Measurements from ENCODE around the gene CREB5.

Gene CREB5

DNA sequence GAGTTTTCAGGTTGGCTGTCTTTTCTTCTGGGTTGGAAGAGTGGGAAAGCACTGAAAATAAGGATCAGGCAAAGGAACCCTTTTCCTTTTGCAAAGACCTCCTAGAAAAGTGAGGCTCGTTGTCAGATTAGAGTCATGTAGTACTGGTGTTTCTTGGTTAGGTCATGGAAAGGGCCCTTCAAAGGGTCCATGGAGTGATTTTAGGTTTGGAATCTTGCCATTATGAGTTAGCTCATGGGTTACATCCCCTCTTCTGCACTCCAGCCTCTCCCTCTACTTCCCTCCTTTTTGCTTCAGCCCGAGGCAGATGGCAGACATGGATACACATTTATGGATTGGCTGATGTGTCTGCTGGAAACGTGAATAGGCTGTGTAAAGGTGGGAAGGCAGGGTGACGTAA is 47.0 kb downstream of the CREB5 start:
- Histone ChIP-seq H3K9ac (ENCODE audit: low read length in 2 of 2) (no peak overlapping the region), H3K36me3 (ENCODE audit: control insufficient read depth in 2 of 2, insufficient read depth in 2 of 2, low read length in 2 of 2) (no peaks in the 10 kb centered on the region), H3K4me1 (ENCODE audit: control insufficient read depth, insufficient read depth, low read length) (no peaks in the 10 kb centered on the region), H3K4me3 (ENCODE audit: low read length in 2 of 2) (no peak overlapping the region), H3K27ac (ENCODE audit: low read length) (no peak overlapping the region), H3K9me3 (ENCODE audit: control insufficient read depth in 2 of 2, low read length in 2 of 2) (no peaks in the 10 kb centered on the region), H3K27me3 (ENCODE audit: control insufficient read depth in 1 of 2, insufficient read depth in 2 of 2, low read length in 2 of 2) (no peaks in the 10 kb centered on the region)

GRCh38 chr7:28465697-28466096 is 53.4 kb downstream of the CREB5 start:
- H3K9me3 ChIP-seq (ENCODE audit: control insufficient read depth in 2 of 2, low read length in 2 of 2) = no peaks in the 10 kb centered on the region
- H3K4me3 ChIP-seq (ENCODE audit: low read length in 2 of 2) = no peak overlapping the region
- no peaks in the 10 kb centered on the region for H3K27me3 ChIP-seq (ENCODE audit: control insufficient read depth in 1 of 2, insufficient read depth in 2 of 2, low read length in 2 of 2)
- H3K4me1 ChIP-seq (ENCODE audit: control insufficient read depth, insufficient read depth, low read length) = no peaks in the 10 kb centered on the region
- no peaks in the 10 kb centered on the region for H3K36me3 ChIP-seq (ENCODE audit: control insufficient read depth in 2 of 2, insufficient read depth in 2 of 2, low read length in 2 of 2)
- no peak overlapping the region for H3K27ac ChIP-seq (ENCODE audit: low read length)
- H3K9ac ChIP-seq (ENCODE audit: low read length in 2 of 2) = no peak overlapping the region

- Histone ChIP-seq H3K27me3 (ENCODE audit: control insufficient read depth in 1 of 2, insufficient read depth in 2 of 2, low read length in 2 of 2) (no peaks in the 10 kb centered on the region), H3K9ac (ENCODE audit: low read length in 2 of 2) (no peak overlapping the region), H3K36me3 (ENCODE audit: control insufficient read depth in 2 of 2, insufficient read depth in 2 of 2, low read length in 2 of 2) (no peaks in the 10 kb centered on the region), H3K9me3 (ENCODE audit: control insufficient read depth in 2 of 2, low read length in 2 of 2) (no peaks in the 10 kb centered on the region), H3K4me3 (ENCODE audit: low read length in 2 of 2) (no peak overlapping the region), H3K4me1 (ENCODE audit: control insufficient read depth, insufficient read depth, low read length) (no peaks in the 10 kb centered on the region), H3K27ac (ENCODE audit: low read length) (no peak overlapping the region)
These were observed 54.0 kb downstream of the CREB5 start for GRCh38 chr7:28466341-28466740.

- no peak overlapping the region for H3K27ac ChIP-seq (ENCODE audit: low read length)
- H3K9me3 ChIP-seq (ENCODE audit: control insufficient read depth in 2 of 2, low read length in 2 of 2) = no peaks in the 10 kb centered on the region
- no peaks in the 10 kb centered on the region for H3K4me1 ChIP-seq (ENCODE audit: control insufficient read depth, insufficient read depth, low read length)
- H3K9ac ChIP-seq (ENCODE audit: low read length in 2 of 2) = no peak overlapping the region
- H3K36me3 ChIP-seq (ENCODE audit: control insufficient read depth in 2 of 2, insufficient read depth in 2 of 2, low read length in 2 of 2) = no peaks in the 10 kb centered on the region
- no peak overlapping the region for H3K4me3 ChIP-seq (ENCODE audit: low read length in 2 of 2)
- no peaks in the 10 kb centered on the region for H3K27me3 ChIP-seq (ENCODE audit: control insufficient read depth in 1 of 2, insufficient read depth in 2 of 2, low read length in 2 of 2)
These were observed 54.6 kb downstream of the CREB5 start for GRCh38 chr7:28466885-28467284.

- Histone ChIP-seq H3K9me3 (ENCODE audit: control insufficient read depth in 2 of 2, low read length in 2 of 2) (no peaks in the 10 kb centered on the region), H3K4me1 (ENCODE audit: control insufficient read depth, insufficient read depth, low read length) (peaks cover 4% of the 10 kb centered on the region), H3K4me3 (ENCODE audit: low read length in 2 of 2) (no peak overlapping the region), H3K27ac (ENCODE audit: low read length) (no peak overlapping the region), H3K9ac (ENCODE audit: low read length in 2 of 2) (no peak overlapping the region), H3K27me3 (ENCODE audit: control insufficient read depth in 1 of 2, insufficient read depth in 2 of 2, low read length in 2 of 2) (no peaks in the 10 kb centered on the region), H3K36me3 (ENCODE audit: control insufficient read depth in 2 of 2, insufficient read depth in 2 of 2, low read length in 2 of 2) (no peaks in the 10 kb centered on the region)
These were observed 57.2 kb downstream of the CREB5 start for GRCh38 chr7:28469562-28469961.

DNA sequence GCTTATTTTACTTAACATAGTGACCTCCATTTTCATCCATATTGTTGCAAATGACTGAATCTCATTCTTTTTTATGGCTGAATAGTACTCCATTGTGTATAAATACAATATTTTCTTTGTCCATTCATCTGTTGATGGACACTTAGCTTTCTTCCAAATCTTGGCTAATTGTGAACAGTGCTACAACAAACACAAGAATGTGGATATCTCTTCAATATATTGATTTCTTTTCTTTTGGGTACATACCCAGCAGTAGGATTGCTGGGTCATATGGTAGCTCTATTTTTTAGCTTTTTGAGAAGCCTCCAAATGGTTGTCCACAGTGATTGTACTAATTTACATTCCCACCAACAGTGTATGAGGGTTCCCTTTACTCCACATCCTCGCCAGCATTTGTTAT is 58.0 kb downstream of the CREB5 start:
- H3K9ac ChIP-seq (ENCODE audit: low read length in 2 of 2) = no peak overlapping the region
- H3K36me3 ChIP-seq (ENCODE audit: control insufficient read depth in 2 of 2, insufficient read depth in 2 of 2, low read length in 2 of 2) = no peaks in the 10 kb centered on the region
- H3K27ac ChIP-seq (ENCODE audit: low read length) = no peak overlapping the region
- no peaks in the 10 kb centered on the region for H3K27me3 ChIP-seq (ENCODE audit: control insufficient read depth in 1 of 2, insufficient read depth in 2 of 2, low read length in 2 of 2)
- peaks cover 4% of the 10 kb centered on the region for H3K4me1 ChIP-seq (ENCODE audit: control insufficient read depth, insufficient read depth, low read length)
- H3K9me3 ChIP-seq (ENCODE audit: control insufficient read depth in 2 of 2, low read length in 2 of 2) = no peaks in the 10 kb centered on the region
- no peak overlapping the region for H3K4me3 ChIP-seq (ENCODE audit: low read length in 2 of 2)

DNA sequence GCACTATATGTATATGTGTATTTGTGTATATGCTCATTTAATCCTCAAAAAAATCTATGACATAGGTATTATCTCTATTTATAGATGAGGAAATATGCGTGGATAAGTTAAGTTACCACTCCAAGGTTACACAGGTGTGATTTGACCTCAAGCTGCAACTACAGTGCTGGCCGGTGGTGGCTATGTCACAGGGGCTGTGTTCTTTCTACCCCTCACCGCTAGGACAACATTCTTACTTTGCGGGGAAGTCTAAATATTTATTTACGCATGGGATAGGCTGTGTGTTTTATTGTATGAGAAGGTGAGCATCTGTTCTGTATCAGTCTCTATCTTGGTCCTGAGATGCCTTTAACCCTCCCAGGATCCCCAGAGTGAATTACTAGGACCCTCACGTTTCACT is 60.0 kb downstream of the CREB5 start:
- Histone ChIP-seq H3K27ac (ENCODE audit: low read length) (no peak overlapping the region), H3K9me3 (ENCODE audit: control insufficient read depth in 2 of 2, low read length in 2 of 2) (no peaks in the 10 kb centered on the region), H3K4me3 (ENCODE audit: low read length in 2 of 2) (no peak overlapping the region), H3K9ac (ENCODE audit: low read length in 2 of 2) (no peak overlapping the region), H3K36me3 (ENCODE audit: control insufficient read depth in 2 of 2, insufficient read depth in 2 of 2, low read length in 2 of 2) (no peaks in the 10 kb centered on the region), H3K4me1 (ENCODE audit: control insufficient read depth, insufficient read depth, low read length) (peaks cover 4% of the 10 kb centered on the region), H3K27me3 (ENCODE audit: control insufficient read depth in 1 of 2, insufficient read depth in 2 of 2, low read length in 2 of 2) (no peaks in the 10 kb centered on the region)

GRCh38 chr7:28473571-28474281 is 61.4 kb downstream of the CREB5 start:
- Histone ChIP-seq H3K27ac (ENCODE audit: low read length) (peak overlapping the region; percentile 56), H3K9me3 (ENCODE audit: control insufficient read depth in 2 of 2, low read length in 2 of 2) (no peaks in the 10 kb centered on the region), H3K4me3 (ENCODE audit: low read length in 2 of 2) (peak overlapping the region in 1 of 2 donors; percentile 30), H3K36me3 (ENCODE audit: control insufficient read depth in 2 of 2, insufficient read depth in 2 of 2, low read length in 2 of 2) (no peaks in the 10 kb centered on the region), H3K4me1 (ENCODE audit: control insufficient read depth, insufficient read depth, low read length) (peaks cover 4% of the 10 kb centered on the region), H3K9ac (ENCODE audit: low read length in 2 of 2) (peak overlapping the region in 1 of 2 donors; percentile 30), H3K27me3 (ENCODE audit: control insufficient read depth in 1 of 2, insufficient read depth in 2 of 2, low read length in 2 of 2) (no peaks in the 10 kb centered on the region)

DNA sequence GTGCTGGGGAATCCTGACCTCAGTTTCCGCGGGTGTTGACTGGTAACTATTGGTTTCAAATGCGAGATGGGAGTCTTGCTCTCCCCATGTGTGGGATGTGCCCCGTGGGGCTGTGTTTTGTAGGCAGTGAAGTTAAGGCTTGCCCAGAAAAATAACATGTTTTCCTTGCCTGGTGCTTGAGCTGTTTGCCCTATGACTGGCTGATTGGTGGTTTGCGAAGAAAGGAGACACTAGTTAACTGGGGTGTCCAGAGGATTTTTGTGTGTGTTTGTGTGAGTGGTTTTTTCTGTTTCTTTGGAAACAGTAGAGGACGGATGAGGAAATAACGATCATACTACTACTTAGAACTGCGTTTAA is 61.9 kb downstream of the CREB5 start:
- peak overlapping the region in 1 of 2 donors; percentile 30 for H3K9ac ChIP-seq (ENCODE audit: low read length in 2 of 2)
- H3K9me3 ChIP-seq (ENCODE audit: control insufficient read depth in 2 of 2, low read length in 2 of 2) = no peaks in the 10 kb centered on the region
- H3K27me3 ChIP-seq (ENCODE audit: control insufficient read depth in 1 of 2, insufficient read depth in 2 of 2, low read length in 2 of 2) = no peaks in the 10 kb centered on the region
- H3K4me1 ChIP-seq (ENCODE audit: control insufficient read depth, insufficient read depth, low read length) = peaks cover 4% of the 10 kb centered on the region
- no peaks in the 10 kb centered on the region for H3K36me3 ChIP-seq (ENCODE audit: control insufficient read depth in 2 of 2, insufficient read depth in 2 of 2, low read length in 2 of 2)
- peak overlapping the region; percentile 56 for H3K27ac ChIP-seq (ENCODE audit: low read length)
- peak overlapping the region in 1 of 2 donors; percentile 30 for H3K4me3 ChIP-seq (ENCODE audit: low read length in 2 of 2)

- Histone ChIP-seq H3K36me3 (ENCODE audit: control insufficient read depth in 2 of 2, insufficient read depth in 2 of 2, low read length in 2 of 2) (no peaks in the 10 kb centered on the region), H3K9me3 (ENCODE audit: control insufficient read depth in 2 of 2, low read length in 2 of 2) (no peaks in the 10 kb centered on the region), H3K27me3 (ENCODE audit: control insufficient read depth in 1 of 2, insufficient read depth in 2 of 2, low read length in 2 of 2) (no peaks in the 10 kb centered on the region), H3K27ac (ENCODE audit: low read length) (peak overlapping the region; percentile 56), H3K4me1 (ENCODE audit: control insufficient read depth, insufficient read depth, low read length) (peaks cover 4% of the 10 kb centered on the region), H3K4me3 (ENCODE audit: low read length in 2 of 2) (no peak overlapping the region), H3K9ac (ENCODE audit: low read length in 2 of 2) (no peak overlapping the region)
These were observed 62.3 kb downstream of the CREB5 start for GRCh38 chr7:28474640-28475039.

GRCh38 chr7:28477041-28477442 is 64.7 kb downstream of the CREB5 start:
- no peaks in the 10 kb centered on the region for H3K27me3 ChIP-seq (ENCODE audit: control insufficient read depth in 1 of 2, insufficient read depth in 2 of 2, low read length in 2 of 2)
- H3K9me3 ChIP-seq (ENCODE audit: control insufficient read depth in 2 of 2, low read length in 2 of 2) = no peaks in the 10 kb centered on the region
- no peak overlapping the region for H3K27ac ChIP-seq (ENCODE audit: low read length)
- no peak overlapping the region for H3K4me3 ChIP-seq (ENCODE audit: low read length in 2 of 2)
- no peak overlapping the region for H3K9ac ChIP-seq (ENCODE audit: low read length in 2 of 2)
- H3K36me3 ChIP-seq (ENCODE audit: control insufficient read depth in 2 of 2, insufficient read depth in 2 of 2, low read length in 2 of 2) = no peaks in the 10 kb centered on the region
- H3K4me1 ChIP-seq (ENCODE audit: control insufficient read depth, insufficient read depth, low read length) = peaks cover 4% of the 10 kb centered on the region

Data from stomach smooth muscle (tissue), 2 donors.